GM15510 (cell line): ENCODE results near the gene IVD.

Source experiments
- POLR2A ChIP-seq: IDR thresholded peaks from 3 replicates; pipeline ENCODE4 v1.6.1; 2011; ENCODE audit warnings: borderline replicate concordance; ENCODE audit not compliant: insufficient read length; ENCODE audit errors: extremely low read depth

The IVD gene

DNA sequence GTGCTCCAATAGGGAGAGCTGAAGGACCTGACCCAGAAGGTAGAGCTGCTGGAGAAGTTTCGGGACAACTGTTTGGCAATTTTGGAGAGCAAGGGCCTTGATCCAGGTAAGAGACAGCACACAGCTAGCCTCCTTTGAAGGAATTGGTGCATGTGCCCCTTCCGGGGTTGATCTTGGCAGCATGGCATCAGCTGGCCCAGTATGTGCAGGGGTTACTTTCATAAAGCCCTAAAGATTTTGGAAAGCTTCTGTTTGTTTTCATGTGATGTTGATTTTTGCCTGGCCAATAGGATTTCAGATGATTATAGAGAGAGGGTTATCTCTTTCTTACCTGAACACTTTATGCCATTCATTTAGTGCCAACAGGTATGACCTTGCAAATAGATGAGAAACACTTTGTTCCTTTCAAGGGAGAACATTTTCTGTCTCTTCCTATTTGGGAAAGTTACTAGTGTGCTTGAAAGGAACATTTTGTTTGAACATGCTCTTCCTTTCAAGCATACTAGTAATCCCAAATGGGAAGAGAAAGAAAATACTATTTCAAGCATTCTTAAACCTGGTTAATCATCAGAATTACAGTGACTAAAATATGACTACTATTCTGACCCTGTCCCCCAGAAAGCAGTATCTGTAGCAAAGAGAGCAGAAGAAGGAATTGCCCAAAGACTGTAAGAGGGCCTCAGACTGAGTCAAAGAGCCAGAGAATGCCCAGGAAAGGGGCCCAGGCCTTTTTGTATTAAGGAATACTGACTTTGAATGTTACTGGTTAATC lies 15.6 kb upstream of the IVD start:
- no peak for TF ChIP-seq POLR2A

DNA sequence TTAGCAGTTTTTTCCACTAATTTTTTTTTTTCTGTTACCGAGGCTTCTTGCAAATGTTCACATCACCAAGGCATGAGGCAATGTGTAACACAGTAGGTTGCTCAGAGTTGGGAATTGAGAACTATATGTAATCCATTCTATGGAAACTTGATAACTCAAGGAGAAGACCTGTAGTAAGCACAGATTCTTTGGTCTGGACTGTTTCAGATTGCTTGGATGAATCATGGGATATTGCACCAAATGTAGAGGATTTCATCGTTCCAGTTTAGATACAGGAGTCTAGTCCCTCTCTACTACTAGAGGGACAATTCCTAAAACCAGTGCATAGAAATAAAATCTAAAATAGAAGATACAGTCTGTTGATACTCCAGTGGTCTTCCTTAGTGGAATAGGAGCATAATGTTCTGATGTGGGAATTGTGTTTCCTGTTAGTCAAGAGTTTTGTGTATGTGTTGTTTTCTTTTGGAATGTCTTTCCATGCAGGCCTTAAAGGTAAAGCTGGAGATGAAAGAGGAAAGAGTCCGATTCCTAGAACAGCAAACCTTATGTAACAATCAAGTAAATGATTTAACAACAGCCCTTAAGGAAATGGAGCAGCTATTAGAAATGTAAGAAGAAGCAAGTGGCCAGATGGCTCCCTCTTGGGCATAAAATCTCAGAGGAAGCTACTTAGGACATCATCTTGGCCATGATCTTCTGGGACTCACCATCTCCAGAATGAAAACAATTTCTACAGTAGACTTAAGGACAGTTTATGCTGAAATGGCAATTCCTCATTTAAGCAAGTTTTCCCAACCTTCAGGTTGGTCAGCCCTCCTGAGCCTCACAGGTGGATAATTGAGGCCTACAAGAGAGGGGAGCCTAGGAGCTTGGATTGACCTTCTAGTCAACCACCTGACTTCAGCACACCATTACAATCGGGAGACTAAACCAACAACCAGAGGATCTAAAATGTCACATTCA lies 12.3 kb upstream of the IVD start:
- no peak for TF ChIP-seq POLR2A

DNA sequence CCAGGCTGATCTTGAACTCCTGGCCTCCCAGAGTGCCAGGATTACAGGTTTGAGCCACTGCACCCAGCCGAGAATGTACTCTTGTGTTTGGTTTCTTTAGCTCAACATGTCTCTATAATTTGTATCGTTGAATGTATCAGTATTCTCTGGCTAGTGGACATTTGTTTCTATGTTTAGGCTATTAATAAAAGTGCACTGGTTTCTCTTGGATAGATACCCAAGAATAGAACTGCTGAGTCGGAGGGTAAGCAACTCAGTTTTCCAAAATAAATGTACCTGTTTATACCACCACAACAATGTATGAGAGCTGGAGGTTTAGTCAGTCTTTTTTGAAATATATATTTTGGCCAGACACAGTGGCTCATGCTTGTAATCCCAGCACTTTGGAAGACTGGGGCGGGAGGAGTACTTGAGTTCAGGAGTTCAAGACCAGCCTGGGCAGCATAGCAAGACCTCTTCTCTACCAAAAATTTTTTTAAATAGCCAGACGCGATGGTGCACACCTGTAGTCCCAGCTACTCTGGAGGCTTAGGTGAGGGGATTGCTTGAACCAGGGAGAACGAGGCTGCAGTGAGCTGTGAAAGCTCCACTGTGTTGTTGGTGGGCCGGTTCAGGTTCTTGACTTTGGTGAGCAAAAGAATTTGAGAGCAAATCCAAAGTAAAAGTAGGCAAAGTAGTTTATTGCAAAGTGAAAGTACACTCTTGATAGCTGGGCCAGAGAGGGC lies 7.7 kb upstream of the IVD start:
- no peak for TF ChIP-seq POLR2A

DNA sequence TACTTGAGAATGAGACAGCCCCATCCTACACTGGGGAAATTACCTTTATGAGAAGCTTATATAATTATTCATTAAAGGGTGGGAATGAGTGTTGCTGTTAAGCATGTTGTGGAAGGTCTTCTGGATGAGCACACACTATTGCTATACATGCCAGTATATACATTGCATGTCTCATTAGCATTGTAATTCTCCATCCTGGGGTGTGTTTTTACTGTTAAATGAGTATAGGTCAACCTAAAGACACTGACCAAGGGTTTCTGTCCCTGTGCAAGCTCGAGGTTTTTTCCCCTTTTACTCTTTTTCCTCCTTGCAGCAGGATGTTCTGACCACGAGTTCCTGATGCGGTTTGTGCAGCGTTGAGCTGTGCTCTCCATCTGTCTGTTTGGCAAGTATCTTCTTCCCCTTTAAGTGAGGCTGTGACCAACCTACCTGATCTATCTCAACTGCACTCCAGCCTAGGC lies 7.2 kb upstream of the IVD start:
- no peak for TF ChIP-seq POLR2A

DNA sequence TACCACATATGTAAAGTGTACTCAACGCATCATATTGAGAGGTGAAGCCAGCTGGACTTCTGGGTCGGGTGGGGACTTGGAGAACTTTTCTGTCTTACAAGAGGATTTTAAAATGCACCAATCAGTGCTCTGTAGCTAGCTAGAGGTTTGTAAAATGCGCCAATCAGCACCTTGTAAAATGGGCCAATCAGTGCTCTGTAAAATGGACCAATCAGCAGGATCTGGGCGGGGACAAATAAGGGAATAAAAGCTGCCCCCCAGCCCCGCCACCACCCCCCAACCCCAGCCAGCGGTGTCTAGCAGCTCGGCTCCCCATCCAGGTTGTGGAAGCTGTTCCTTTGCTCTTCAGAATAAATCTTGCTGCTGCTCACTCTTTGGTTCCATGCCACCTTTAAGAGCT lies 6.2 kb upstream of the IVD start:
- no peak for TF ChIP-seq POLR2A

DNA sequence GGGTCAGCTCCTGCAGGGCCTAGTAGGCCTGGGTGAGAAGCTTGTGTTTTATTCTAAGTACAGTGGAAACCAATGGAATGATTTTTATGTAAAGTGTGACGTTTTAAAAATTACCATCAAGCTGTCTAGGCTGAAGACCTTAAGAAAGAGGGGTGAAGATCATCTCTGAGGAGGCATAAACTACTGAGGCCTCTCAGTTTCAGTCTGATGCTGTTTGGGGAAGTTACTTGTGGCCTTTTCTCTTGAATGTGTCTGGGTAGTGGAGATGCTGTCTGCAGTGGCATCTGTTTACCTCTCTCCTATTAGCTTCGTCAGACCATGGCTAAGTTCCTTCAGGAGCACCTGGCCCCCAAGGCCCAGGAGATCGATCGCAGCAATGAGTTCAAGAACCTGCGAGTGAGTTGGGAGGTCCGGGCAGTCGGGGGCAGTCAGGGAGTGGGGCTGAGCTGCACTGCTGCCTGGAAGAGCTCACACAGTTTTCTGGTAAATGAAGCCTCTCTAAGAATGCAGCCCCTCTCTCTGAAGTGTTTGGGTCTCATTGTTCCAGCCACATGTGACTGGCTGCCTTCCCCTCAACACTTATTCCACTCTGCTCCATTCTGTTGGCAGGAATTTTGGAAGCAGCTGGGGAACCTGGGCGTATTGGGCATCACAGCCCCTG lies 1.9 kb downstream of the IVD start:
- TF ChIP-seq POLR2A = no peak

DNA sequence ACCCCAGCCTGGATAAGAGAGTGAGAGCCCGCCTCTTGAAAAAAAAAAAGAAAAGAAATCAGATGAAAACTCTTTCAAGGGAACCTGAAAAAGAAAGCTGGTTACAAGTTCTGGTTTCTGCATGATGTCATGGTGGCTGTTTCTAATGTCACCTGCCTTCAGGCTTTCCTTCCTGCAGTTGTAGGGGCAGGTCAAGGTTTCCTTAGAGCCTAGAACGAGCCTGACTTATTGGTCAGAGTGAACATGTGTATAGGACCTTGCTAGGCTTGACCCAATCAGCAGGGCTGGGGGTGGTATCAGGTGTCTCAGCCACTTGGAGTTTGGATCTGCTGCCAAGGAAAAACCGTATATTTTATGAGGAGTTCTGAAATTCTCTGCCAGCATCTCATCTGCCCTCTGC lies 3.8 kb downstream of the IVD start:
- no peak for TF ChIP-seq POLR2A

DNA sequence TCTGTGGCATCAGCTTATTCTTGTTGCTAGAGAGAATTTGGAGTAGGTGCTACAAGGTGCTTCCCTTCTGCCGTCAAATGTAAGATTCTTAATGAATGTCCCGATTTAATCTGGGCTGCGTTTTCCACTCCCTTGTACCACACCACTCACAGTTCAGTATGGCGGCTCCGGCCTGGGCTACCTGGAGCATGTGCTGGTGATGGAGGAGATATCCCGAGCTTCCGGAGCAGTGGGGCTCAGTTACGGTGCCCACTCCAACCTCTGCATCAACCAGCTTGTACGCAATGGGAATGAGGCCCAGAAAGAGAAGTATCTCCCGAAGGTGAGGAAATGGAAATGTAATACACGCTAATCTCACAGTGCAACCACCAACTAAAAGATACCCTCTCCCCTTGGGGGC lies 4.9 kb downstream of the IVD start:
- TF ChIP-seq POLR2A = no peak

DNA sequence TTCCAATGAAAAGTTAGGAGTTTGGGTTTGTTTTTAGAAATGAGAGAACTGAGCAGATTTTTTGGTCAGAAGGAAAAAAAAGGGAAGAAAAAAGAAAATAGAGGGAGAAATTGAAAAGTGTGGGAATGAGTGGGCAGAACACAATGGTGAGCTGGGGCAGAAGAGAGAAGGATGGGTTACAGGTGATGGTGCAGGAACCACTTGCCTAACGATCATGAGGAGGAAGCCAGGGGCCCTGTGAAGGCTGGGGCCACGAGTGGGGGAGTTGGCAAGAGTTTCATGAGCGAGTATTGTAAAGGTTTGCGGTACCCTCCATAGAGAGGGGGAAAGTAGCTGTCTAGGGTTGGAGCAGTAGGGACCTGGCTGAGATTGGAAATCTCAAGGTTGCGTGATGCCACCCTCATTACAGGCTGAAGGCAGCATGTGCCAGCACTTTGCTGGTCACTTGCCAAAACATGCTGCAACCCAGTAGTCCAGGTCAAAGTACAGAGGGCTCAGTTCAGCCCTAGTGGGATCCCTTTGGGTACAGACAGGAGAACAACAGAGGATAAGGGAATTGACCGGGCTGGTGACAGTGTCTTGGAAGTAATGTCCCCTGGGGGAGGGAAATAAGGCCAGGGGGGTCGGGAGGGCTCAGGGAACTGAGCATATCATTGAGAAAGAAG lies 6.6 kb downstream of the IVD start:
- no peak for TF ChIP-seq POLR2A

DNA sequence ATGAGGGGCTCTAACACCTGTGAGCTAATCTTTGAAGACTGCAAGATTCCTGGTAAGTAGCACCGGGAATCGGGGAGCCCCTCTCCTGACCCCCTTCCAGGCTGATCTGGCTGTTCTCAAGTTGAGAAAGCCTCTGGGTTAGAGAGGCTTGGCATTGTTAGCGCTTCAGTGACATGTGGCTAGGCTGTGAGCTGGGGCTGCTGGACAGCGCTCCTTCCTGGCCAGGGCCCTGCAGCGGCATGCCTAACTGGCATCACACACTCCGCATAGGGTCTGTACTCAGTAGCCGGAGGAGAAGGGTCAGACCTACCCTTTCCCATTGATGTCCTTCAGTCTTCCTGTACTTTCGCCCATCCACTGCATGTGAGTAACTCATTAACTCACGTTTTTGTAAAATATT lies 7.4 kb downstream of the IVD start:
- no peak for TF ChIP-seq POLR2A

DNA sequence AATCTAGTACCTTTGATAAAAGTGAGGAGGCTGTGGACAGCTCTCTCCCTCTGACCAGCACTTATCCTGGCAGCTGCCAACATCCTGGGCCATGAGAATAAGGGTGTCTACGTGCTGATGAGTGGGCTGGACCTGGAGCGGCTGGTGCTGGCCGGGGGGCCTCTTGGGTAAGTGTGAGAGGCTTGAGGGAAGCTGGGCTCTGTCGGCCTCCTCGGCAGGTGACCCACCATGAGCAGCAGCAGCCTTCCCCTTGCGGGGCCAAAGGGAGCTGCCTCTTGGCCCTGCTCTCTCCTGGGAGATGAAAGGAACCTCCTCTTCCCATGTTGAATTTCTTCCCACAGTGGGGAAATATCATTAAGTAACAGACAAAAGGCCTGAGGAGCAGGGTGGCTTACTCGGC lies 9.2 kb downstream of the IVD start:
- no peak for TF ChIP-seq POLR2A

DNA sequence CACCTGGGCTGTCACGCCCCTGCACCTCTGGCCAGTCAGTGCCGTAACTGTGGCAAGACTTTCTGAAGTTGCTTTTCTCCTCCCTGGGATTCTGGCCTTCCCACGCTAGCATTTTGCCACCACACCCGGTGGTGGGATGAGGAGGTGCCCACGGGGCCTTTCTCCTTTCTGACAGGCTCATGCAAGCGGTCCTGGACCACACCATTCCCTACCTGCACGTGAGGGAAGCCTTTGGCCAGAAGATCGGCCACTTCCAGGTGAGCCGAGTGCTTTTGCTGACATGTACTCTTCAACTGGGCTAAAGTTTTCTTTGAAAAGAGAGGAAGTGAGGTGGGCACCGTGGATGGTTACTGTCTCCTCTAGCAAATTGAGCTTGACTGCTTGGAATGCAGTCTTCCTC lies 9.6 kb downstream of the IVD start:
- no peak for TF ChIP-seq POLR2A

DNA sequence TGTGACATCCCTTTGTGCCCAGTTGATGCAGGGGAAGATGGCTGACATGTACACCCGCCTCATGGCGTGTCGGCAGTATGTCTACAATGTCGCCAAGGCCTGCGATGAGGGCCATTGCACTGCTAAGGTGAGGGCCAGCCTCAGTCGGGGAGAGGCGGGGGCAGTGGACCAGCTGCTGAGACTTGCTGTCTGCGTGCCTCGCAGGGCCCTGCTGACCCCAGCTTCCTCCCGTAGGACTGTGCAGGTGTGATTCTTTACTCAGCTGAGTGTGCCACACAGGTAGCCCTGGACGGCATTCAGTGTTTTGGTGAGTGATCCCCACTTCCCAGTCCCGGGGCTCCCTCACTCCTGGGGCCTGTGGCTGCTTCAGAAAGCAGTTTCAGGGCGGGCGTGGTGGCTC lies 10.5 kb downstream of the IVD start:
- TF ChIP-seq POLR2A = no peak

DNA sequence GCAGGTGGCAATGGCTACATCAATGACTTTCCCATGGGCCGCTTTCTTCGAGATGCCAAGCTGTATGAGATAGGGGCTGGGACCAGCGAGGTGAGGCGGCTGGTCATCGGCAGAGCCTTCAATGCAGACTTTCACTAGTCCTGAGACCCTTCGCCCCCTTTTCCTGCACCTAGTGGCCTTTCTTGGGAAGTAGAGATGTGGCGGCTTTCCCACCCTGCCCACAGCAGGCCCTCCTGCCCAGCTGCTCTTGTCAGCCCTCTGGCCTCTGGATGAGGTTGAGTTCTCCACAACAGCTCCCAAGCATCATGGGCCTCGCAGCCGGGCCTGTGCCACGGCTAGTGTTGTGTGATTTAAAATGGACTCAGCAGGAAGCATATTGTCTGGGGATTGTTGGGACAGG lies 12.5 kb downstream of the IVD start:
- TF ChIP-seq POLR2A = no peak
